GM21360 (cell line): ENCODE results near the gene RORC.

Experiments used
- ATAC-seq: cut with Tn5 transposase; IDR thresholded peaks from one replicate; pipeline ENCODE4 v1.9.1; 2021; ENCODE audit warnings: mild to moderate bottlenecking, moderate library complexity; ENCODE audit not compliant: unreplicated experiment

Gene RORC

GRCh38 chr1:151828921-151829320, 2.7 kb downstream of the RORC start:
- no peak for ATAC-seq

- ATAC-seq = no peak
Observed at GRCh38 chr1:151827853-151828252, 3.7 kb downstream of the RORC start.

GRCh38 chr1:151825751-151826660, 5.6 kb downstream of the RORC start:
- no peak for ATAC-seq

GRCh38 chr1:151825204-151825603, 6.4 kb downstream of the RORC start:
- ATAC-seq = no peak

- no peak for ATAC-seq
Observed at GRCh38 chr1:151823175-151823574, 8.4 kb downstream of the RORC start.

- ATAC-seq = no peak
Observed at GRCh38 chr1:151822404-151822803, 9.2 kb downstream of the RORC start.

GRCh38 chr1:151820940-151821339, 10.7 kb downstream of the RORC start:
- ATAC-seq = no peak

GRCh38 chr1:151819976-151820623, 11.5 kb downstream of the RORC start:
- no peak for ATAC-seq

- ATAC-seq = no peak
Observed at GRCh38 chr1:151819227-151819835, 12.3 kb downstream of the RORC start.

GRCh38 chr1:151817353-151817730, 14.3 kb downstream of the RORC start:
- ATAC-seq = no peak

GRCh38 chr1:151816548-151817352, 14.9 kb downstream of the RORC start:
- ATAC-seq = no peak

GRCh38 chr1:151815716-151816327, 15.8 kb downstream of the RORC start:
- no peak for ATAC-seq

GRCh38 chr1:151814971-151815545, 16.5 kb downstream of the RORC start:
- no peak for ATAC-seq

- no peak for ATAC-seq
Observed at GRCh38 chr1:151814426-151814825, 17.2 kb downstream of the RORC start.

GRCh38 chr1:151813271-151813977, 18.2 kb downstream of the RORC start:
- ATAC-seq = no peak

GRCh38 chr1:151811181-151811580, 20.4 kb downstream of the RORC start:
- ATAC-seq = no peak

- ATAC-seq = no peak
Observed at GRCh38 chr1:151809985-151810556, 21.5 kb downstream of the RORC start.

GRCh38 chr1:151809290-151809984, 22.2 kb downstream of the RORC start:
- ATAC-seq = no peak

- no peak for ATAC-seq
Observed at GRCh38 chr1:151807766-151808165, 23.8 kb downstream of the RORC start.
